ENCODE results near the gene EDARADD.

GRCh38 chr1:236393681-236394481 is at the start of gene EDARADD:
- TF ChIP-seq POLR2A (IDR thresholded peaks at IDR 0.05) (no peak), EP300 (IDR thresholded peaks at IDR 0.05) (no peak), CTCF (IDR thresholded peaks at IDR 0.05) (no peak)

All from ovary (tissue), 3 donors.